RWPE1 (cell line): ENCODE results near the gene UBAP2L.

ENCODE experiments used
- CTCF ChIA-PET: fragments of 350-600 bp; sonication (Branson Sonifier 250); formaldehyde crosslinking; extraction: SDS; loops from one replicate; lab custom pipeline; 2021; lab: Yijun Ruan, JAX
- POLR2A ChIA-PET: fragments of 400-600 bp; formaldehyde crosslinking; extraction: SDS; loops from one replicate; lab custom pipeline; 2020; ENCODE audit warnings: antibody characterized with exemption; ENCODE audit not compliant: low non-redundant PET; lab: Yijun Ruan, JAX
- DNase-seq: peaks from one replicate; pipeline ENCODE4 v3.0.0; 2012; ENCODE audit warnings: low spot score
- H3K27ac ChIP-seq: fragments of 450-650 bp; 2 replicates; pipeline ENCODE4 v1.5.1; 2017
- TF ChIP-seq, protein P1 (sequence below): fragments of 450-650 bp; conservative IDR thresholded peaks from 2 replicates; pipeline ENCODE4 v1.5.1; 2017; ENCODE audit warnings: low read depth, mild to moderate bottlenecking

UBAP2L gene

DNA sequence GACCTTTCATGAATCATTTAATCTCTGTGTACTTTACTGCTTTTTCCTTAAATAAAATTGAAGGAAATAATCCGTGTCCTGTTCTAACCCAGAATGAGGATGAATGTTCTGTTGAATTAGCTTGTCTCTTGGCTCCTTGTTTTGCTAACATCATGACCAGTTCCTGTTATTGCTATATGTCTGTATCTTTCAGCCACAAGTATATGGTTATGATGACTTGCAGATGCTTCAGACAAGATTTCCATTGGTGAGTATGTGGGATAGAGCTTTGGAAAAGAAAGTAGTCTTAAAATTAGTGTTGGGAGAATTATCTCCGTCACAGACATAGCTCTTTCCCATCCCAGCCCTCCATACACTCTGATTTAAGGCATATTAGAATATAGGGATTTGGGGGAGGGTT is 38.0 kb downstream of the UBAP2L start:
- DNase-seq, result no peak
- CTCF ChIA-PET, result interaction anchor here (0.6 kb wide), 1 partner anchor 9 kb away, joined by 4 read pairs; no protein-coding TSS in a partner anchor
- POLR2A ChIA-PET, result no interaction called here
- TF ChIP-seq, protein P1, sequence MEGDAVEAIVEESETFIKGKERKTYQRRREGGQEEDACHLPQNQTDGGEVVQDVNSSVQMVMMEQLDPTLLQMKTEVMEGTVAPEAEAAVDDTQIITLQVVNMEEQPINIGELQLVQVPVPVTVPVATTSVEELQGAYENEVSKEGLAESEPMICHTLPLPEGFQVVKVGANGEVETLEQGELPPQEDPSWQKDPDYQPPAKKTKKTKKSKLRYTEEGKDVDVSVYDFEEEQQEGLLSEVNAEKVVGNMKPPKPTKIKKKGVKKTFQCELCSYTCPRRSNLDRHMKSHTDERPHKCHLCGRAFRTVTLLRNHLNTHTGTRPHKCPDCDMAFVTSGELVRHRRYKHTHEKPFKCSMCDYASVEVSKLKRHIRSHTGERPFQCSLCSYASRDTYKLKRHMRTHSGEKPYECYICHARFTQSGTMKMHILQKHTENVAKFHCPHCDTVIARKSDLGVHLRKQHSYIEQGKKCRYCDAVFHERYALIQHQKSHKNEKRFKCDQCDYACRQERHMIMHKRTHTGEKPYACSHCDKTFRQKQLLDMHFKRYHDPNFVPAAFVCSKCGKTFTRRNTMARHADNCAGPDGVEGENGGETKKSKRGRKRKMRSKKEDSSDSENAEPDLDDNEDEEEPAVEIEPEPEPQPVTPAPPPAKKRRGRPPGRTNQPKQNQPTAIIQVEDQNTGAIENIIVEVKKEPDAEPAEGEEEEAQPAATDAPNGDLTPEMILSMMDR, result no peak
- H3K27ac ChIP-seq, result no peak overlapping the region

DNA sequence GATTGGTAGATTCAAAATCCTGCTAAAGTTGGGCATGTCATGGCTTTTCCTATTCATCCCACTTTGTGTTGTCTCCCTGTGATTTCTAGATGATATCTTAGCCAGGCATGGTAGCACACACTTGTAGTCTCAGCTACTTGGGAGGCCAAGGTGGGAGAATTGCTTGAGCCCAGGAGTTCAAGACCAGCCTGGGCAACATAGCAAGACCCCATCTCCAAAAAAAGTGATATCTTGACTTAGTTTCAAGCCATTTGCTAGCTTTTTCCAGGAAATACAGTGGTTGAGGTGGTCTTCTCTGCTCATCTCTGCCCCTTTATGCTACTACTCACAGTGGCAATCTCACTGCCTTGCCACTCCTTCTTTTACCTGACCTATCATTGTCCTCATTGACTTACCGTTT is 39.4 kb downstream of the UBAP2L start:
- POLR2A ChIA-PET, result no interaction called here

DNA sequence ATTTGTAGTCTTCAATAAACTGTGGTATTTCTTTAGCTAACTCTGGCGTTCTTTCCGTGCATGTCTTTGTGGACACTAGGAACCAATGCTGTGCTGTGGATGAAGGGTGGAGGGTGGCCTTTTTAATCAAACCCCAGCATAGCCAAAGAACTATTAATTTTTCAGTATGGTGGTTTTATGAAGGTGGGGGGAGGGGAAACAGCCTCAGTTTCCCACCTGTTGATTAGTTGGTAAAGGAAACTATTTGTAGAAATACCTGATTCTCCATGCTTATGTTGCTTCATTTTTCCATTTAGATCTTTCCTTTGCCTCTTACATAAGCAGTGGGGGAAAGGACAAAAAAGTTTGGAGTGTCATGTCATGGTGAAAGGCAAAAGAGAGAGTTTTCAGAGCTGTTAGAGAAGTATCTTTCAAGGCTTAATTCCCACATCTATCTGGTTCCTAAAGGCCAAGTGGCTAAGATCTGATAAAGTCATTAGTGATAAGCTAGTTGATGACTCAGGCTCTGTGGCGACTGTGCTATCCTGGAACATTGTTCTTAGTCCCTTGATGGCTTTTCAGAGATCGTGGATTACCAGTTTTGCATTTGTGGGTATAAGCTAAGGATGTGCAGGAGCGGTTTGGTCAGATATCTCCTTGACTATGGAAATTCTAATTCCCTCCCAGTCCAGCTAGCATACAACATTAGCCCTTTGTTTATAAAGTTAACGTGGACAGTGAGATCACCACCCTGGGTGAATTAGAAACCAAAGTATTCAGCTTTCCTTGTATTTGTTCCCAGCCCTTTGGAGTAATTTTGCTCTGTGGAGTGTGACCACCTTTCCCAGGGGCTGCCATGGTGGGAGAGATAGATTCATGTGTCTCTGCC is 42.9 kb downstream of the UBAP2L start:
- ChIA-PET POLR2A (no interaction called here), CTCF (no interaction called here)
- no peak overlapping the region for H3K27ac ChIP-seq
- DNase-seq, result no peak
- TF ChIP-seq, protein P1, result no peak

More for the DNA sequence above, 39.4 kb downstream of the UBAP2L start:
- H3K27ac ChIP-seq, result no peak overlapping the region
- CTCF ChIA-PET, result no interaction called here
- no peak for DNase-seq
- TF ChIP-seq, protein P1, result no peak

DNA sequence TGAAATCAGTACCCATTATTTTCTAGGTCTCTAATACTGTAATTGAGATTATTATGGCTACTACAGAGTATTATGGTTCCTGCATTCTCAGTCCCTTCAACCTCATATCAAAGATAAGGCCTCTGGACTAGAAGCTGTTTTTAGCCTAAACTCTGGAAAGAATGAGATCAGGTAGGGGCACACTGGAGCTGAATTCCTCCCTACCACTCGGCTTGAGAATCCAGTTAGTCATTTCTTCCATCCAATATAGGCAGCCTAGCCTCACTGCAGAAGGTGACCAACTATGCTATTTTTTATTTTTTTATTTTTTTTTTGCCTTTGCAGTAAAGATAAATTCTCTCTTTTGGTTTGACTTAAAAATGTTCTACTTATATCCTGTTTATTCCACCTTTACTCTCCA is 43.7 kb downstream of the UBAP2L start:
- TF ChIP-seq, protein P1, result no peak
- no peak for DNase-seq
- CTCF ChIA-PET, result no interaction called here
- no peak overlapping the region for H3K27ac ChIP-seq
- POLR2A ChIA-PET, result no interaction called here

DNA sequence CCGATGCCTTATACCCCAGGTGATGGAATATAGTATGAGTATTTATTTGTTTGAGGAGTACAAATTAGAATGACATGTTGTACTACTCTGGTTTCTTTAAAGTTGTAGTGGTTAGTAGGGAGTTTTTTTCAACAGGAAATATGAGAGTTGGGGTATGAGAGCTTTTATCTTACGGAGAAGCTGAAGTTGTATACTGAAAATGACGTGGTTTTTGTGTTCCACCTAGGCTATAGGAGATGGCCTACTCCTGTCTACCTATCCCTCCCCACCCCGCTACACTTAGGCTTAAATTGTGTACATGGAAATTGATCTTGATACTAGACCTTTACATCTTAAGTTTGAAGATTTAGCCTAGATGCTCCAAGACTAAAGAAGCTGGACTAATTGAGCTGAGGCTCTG is 44.8 kb downstream of the UBAP2L start:
- TF ChIP-seq, protein P1, result no peak
- no peak overlapping the region for H3K27ac ChIP-seq
- ChIA-PET POLR2A (no interaction called here), CTCF (interaction anchor here (0.6 kb wide), 1 partner anchor 61 kb away, joined by 4 read pairs; no protein-coding TSS in a partner anchor)
- no peak for DNase-seq

DNA sequence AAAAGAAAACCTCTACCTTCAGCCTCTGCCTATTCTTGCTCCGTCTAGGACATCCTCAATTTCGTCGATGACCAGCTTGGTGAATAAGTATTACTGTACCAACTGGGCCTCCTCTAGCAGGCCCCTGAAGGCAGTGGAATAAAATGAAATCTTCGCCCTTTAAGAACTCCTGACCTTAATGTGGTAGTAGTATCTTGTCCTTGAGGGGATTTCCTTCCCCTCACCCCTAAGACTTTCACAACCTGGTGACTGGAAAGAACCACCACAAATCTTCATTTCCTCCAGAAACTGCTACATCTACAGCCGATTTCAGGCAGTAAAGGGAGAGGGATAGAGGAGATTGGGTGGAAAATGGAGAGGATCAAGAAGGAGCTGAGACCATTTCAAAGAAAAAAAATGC is 50.1 kb downstream of the UBAP2L start:
- ChIA-PET POLR2A (no interaction called here), CTCF (interaction anchor here (1.0 to 1.4 kb wide), 2 partner anchors 26 to 77 kb away, joined by 3 to 4 read pairs; no protein-coding TSS in a partner anchor)
- TF ChIP-seq, protein P1, result no peak
- H3K27ac ChIP-seq, result no peak overlapping the region
- no peak for DNase-seq
